GM12801 (cell line): Measurements from ENCODE around the gene EFCAB8.

Experiments
- TF ChIP-seq, protein P1 (sequence below): IDR thresholded peaks from one replicate; pipeline ENCODE4 v1.5.1; 2011; ENCODE audit warnings: control low read depth; ENCODE audit not compliant: insufficient read length; ENCODE audit errors: extremely low read depth

Gene EFCAB8

DNA sequence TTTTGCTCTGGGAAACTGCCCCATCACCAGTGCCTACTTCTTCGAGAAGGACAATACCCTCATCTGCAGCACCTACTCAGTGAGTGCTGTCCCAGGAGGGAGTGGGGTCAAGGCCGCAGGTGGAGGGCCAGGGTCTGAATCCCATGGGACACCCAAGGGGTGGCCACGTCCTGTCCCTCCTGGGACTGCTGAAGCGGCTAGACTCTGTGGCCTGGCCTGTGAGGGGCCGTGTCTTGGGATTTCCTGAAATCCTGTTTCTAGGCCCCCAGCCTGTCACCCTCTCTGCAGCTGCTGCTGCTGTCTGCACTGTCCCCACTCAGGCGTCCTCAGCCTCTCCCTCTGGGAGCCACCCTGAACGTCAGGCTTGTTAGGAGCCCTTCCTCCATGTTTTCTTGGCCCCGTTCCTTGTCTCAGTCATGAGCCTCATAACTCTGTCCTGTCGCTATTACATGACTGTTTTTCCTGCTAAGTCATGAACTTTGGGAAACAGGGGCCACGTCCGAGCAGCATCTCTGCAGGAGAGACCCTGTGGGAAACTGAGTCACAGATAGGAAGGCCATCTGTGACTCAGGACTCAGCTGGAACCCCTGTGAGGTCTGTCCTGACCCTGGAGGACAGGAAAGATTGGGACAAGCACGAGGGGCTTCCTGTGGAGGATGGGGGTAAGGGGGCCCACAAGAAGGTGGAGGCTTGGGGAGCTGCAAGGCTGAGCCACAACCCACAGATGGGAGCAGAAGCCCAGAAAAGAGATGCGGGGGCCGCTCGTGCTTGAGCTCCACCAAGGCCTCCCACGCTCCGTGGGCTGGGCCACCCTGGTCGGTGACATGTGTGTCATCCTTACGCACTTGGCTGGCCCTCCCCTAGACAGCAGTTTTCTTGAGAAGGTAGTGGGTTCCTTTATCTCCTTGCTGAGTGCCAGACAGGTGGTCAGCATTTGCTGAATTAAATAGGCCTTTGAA, 49.9 kb downstream of the EFCAB8 start:
- TF ChIP-seq, protein P1, sequence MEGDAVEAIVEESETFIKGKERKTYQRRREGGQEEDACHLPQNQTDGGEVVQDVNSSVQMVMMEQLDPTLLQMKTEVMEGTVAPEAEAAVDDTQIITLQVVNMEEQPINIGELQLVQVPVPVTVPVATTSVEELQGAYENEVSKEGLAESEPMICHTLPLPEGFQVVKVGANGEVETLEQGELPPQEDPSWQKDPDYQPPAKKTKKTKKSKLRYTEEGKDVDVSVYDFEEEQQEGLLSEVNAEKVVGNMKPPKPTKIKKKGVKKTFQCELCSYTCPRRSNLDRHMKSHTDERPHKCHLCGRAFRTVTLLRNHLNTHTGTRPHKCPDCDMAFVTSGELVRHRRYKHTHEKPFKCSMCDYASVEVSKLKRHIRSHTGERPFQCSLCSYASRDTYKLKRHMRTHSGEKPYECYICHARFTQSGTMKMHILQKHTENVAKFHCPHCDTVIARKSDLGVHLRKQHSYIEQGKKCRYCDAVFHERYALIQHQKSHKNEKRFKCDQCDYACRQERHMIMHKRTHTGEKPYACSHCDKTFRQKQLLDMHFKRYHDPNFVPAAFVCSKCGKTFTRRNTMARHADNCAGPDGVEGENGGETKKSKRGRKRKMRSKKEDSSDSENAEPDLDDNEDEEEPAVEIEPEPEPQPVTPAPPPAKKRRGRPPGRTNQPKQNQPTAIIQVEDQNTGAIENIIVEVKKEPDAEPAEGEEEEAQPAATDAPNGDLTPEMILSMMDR, result no peak

DNA sequence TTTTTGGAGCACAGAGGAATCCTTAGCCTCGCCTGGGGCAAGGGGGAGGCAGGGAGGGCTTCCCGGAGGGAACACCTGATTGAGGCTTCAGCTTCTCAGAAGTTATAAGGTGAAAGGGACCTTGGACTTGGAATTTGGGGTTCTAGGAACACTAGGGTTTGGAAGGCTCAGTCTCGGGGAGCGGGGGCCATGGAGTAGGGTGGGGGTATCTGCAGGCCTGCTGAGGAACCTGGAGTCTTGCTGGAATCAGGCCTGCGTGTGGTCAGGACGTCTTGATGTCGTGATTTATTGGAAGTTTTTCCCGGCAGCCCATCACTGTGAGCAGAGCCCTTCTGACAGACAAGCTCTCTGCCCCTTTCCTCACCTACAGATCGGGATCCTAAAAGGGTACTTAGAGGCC, 50.7 kb downstream of the EFCAB8 start:
- TF ChIP-seq, protein P1, result no peak

DNA sequence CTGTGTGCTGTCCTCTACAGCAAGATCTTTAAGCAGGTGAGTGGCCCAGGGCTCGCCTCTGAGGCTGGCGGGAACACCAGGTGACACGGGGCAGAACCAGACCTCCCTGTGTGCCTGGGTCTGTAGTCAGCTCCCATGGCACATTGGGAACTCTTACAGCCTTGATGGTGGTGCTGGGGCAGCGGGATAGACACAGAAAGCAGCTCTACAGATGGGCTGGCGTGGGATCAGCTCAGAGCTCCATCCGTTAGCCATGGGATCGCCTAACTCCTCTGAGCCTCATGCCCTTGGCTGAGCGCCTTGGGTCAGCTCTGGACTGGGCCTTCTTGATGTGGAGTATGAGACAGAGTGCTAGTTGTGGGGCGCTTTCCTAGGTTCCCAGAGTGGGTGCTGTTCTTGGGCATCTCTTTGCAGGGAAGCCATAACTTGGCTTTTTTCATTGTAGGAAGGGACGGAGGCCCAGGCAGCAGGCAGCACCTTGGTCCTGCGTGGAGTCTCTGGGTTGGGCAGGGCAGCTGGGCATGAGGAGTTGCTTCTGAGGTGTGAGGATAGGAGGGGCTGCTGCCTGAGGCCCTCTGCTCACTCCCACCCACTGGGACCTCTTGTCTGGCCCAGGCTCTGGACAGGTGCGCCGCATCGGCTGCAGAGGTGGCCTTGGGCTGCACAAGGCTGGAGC, 51.3 kb downstream of the EFCAB8 start:
- TF ChIP-seq, protein P1, result no peak

DNA sequence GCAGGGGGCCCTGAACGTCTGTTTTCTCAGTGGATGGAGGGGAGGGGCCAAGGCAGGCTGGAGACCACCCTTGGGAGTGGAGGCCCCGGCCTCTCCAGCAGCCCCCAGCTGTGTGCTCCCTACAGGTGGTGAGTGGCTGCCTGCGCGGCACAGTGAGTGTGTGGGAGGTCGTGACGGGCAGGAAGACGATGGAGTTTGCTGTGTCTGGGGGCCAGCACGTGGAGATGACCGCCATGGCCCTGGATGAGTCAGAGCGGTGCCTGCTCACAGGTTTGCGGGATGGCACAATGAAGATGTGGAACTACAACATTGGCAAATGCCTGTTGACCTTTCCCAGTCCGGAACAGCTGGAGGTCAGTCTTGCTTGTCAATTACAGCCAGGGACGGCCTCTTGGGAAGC, 52.6 kb downstream of the EFCAB8 start:
- TF ChIP-seq, protein P1, result no peak

DNA sequence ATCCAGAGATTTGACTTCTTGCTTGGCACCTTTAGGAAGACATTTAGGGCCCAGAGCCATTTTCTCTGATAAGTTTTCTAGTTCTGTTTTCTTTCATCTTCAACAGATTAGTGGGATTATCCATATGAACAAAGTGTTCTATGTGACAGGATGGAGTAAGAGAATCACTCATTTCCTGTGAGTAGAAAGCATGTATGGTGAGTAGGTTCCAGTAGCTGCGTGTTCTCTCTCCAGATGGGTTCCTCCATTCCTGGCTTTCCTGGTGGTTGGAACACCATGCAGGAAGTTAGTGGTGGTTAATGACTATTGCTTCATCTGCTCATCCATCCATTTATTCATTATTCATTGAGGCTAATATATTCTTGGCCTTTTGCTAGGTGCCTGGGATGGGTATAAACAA, 54.0 kb downstream of the EFCAB8 start:
- TF ChIP-seq, protein P1, result no peak

DNA sequence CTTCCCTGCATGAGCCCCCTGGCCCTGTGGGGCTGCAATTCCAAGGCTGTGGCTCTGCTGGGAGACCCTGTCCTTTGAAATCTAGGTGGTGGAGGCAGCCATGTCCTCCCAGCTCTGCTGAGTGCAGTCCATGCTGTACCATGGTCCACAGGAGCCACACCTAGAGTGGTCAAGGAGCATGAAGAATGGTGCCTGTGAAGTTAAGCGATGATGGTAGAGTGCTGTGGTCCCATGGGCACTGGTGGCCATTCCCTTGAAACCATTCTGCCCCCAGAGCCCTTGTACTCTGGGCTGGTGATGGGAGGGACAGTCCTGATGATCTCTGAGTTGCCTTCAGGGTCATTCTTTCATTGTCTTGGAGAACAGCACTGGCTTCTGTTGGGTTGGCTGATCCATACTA, 55.3 kb downstream of the EFCAB8 start:
- TF ChIP-seq, protein P1, result no peak

DNA sequence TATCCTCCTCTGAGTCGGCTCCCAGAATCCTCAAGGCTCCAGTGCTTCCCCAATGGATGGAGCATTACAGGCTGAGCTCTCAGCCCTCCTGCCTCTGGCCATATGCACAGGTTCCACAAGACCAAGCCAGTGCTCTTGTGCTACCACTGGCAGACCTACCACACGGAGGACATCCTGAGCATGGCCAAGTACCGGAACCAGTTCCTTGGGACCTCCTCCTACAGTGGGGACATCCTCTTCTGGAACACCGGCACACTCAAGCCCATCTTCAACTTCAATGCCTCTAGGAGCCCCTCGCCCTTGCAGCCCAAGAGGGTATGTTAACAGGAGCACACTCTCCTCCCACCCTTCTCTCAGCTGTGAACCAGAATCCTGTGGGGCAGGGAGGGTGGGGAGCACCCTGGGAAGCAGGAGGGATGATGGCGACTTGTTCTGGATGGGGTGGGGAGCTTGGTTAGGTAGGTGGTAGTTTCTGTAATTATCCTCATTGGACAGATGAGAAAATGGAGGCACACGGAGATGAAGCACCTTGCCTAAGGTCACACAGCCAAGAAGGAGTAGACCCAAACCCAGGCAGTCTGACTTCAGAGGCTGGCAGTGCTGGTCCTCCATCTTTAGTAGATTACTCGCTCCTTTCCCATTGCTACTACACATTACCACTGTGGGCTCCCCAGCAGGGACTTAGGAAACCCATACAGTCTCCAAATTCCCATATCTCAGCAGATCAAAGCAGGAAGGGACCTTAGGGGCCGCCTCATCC, 58.6 kb downstream of the EFCAB8 start:
- TF ChIP-seq, protein P1, result no peak
